GM19023 (cell line): Measurements from ENCODE around the gene ZMIZ2.
"Not testable (repeated sequence)": the region's sequence is repeated elsewhere in the genome, so short reads cannot be mapped to it uniquely, and the experiment has no call there.

ENCODE experiments used
- ATAC-seq: cut with Tn5 transposase; IDR thresholded peaks from one replicate; pipeline ENCODE4 v1.9.1; 2021; ENCODE audit warnings: mild to moderate bottlenecking, moderate library complexity; ENCODE audit not compliant: unreplicated experiment

The ZMIZ2 gene

GRCh38 chr7:44769776-44770294, 21.2 kb downstream of the ZMIZ2 start:
- ATAC-seq = peak; percentile 49

GRCh38 chr7:44771358-44771757, 22.7 kb downstream of the ZMIZ2 start:
- no peak for ATAC-seq

GRCh38 chr7:44772440-44772839, 23.8 kb downstream of the ZMIZ2 start:
- no peak for ATAC-seq

- no peak for ATAC-seq
Measured at GRCh38 chr7:44772867-44773266, 24.2 kb downstream of the ZMIZ2 start.

GRCh38 chr7:44774486-44774885, 25.8 kb downstream of the ZMIZ2 start:
- ATAC-seq = not testable (repeated sequence)

- ATAC-seq = no peak
Measured at GRCh38 chr7:44775383-44776107, 26.9 kb downstream of the ZMIZ2 start.

- no peak for ATAC-seq
Measured at GRCh38 chr7:44776211-44776610, 27.6 kb downstream of the ZMIZ2 start.

GRCh38 chr7:44782460-44782859, 33.8 kb downstream of the ZMIZ2 start:
- ATAC-seq = no peak

GRCh38 chr7:44783407-44783806, 34.8 kb downstream of the ZMIZ2 start:
- no peak for ATAC-seq

- no peak for ATAC-seq
Measured at GRCh38 chr7:44784364-44784763, 35.7 kb downstream of the ZMIZ2 start.

- not testable (repeated sequence) for ATAC-seq
Measured at GRCh38 chr7:44785218-44785617, 36.6 kb downstream of the ZMIZ2 start.

- no peak for ATAC-seq
Measured at GRCh38 chr7:44787041-44787440, 38.4 kb downstream of the ZMIZ2 start.

- ATAC-seq = no peak
Measured at GRCh38 chr7:44787762-44788161, 39.1 kb downstream of the ZMIZ2 start.

- no peak for ATAC-seq
Measured at GRCh38 chr7:44789990-44790389, 41.3 kb downstream of the ZMIZ2 start.

GRCh38 chr7:44791278-44792219, 42.9 kb downstream of the ZMIZ2 start:
- ATAC-seq = no peak

GRCh38 chr7:44793919-44794318, 45.3 kb downstream of the ZMIZ2 start:
- no peak for ATAC-seq

GRCh38 chr7:44794331-44794730, 45.7 kb downstream of the ZMIZ2 start:
- no peak for ATAC-seq

- ATAC-seq = peak; percentile 39
Measured at GRCh38 chr7:44796034-44796503, 47.4 kb downstream of the ZMIZ2 start.

- peak; percentile 85 for ATAC-seq
Measured at GRCh38 chr7:44796504-44797328, 48.1 kb downstream of the ZMIZ2 start, which contains the start of gene PPIA. Gene PPIA (plus strand): TSS chr7:44796681. CDS start chr7:44796725, 44 bp downstream.
